ENCODE data around the gene ADGRD1.
"Not testable (repeated sequence)": the region's sequence is repeated elsewhere in the genome, so short reads cannot be mapped to it uniquely, and the experiment has no call there.

The ADGRD1 gene

GRCh38 chr12:130988751-130989150, 35.0 kb downstream of the ADGRD1 start:
- no peak for DNase-seq

GRCh38 chr12:130989391-130989790, 35.7 kb downstream of the ADGRD1 start:
- DNase-seq = no peak

GRCh38 chr12:130990034-130990433, 36.3 kb downstream of the ADGRD1 start:
- DNase-seq = no peak

DNA sequence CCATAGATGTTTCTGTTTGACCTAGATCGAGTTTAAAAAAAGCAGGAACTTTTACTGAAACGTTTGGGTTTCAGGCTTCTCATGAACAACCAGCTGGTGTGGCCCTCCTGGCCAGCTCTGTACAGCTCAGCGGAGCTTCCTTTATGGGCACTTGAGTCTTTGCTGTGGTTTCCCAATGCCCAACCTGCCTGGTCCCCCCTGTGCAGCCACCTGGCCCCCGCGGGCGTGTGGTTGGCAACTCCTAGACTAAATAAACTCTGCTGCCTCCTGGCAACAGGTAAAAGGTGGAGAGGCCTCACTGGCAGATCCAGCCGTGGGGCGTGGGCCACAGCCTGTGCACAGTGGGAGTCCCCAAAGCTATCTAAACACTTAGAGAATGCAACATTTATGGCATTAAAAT, 38.7 kb downstream of the ADGRD1 start:
- no peak for DNase-seq

DNA sequence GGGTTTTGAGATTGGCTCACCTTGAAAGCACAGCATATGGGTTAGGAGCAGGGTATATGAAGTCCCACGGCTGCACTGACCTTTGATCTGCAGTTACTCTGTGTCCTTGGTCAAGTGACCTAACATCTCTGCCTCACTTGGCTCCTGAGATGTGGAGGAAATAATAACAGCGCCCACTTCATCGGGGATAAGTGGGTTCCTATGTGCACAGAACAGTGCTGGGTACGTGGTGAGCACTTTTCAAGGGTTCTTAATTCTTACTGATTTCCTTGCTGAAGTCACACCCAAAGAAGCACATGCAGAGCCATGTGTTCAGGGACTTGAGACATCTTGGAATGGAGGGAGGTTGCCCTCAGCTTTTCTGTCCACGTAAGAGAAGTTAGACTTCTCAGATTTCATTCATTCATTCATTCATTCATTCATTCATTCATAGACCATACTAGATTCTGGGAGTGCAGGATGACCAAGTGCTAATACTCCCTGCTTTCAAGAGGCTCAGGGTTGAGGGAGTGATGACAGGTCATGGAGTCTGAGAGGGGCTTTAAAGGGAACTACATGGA, 39.4 kb downstream of the ADGRD1 start:
- DNase-seq = no peak

DNA sequence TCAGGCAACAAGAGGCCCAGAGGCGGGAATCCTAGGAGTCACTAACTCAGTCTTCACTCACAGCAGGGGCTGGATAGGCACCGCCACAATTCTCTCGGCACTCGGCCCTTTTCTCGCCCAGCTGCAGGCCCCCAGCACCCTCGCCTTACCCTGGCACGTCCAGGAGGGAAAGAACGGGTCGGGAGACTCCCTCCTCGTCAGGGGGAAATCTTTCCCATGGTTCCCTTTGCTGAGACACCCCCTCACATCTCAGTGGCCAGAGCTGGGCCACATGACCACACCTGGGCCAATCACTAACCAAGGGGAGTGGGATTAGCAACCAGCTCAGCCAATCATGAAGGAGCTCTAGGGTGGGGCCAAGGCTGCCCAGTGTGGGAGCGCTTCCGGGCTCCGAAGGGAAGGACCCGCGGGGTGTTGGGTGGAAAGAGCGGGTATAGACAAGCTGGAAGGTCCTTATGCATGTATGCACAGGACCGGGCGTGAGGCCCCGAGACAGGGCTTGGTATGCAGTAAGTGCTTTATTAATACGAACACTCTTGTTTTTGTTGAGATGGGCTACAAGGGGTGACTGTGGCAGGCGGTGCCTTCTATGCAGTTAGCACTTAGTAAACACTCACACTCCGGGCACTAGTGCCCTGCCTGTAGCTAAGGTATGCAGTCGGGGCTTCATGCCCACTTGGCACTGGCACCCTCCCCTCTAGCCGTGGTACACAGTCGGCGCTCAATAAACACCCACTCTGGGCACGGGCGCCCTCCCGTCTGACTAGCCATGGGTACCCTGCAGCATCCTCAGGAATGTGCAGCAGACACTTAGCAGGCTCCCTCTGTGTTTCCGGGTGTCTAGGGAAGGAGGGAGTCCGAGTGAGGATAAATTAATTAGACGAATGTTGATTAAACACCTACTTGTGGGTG, 40.3 kb downstream of the ADGRD1 start:
- no peak for DNase-seq

DNA sequence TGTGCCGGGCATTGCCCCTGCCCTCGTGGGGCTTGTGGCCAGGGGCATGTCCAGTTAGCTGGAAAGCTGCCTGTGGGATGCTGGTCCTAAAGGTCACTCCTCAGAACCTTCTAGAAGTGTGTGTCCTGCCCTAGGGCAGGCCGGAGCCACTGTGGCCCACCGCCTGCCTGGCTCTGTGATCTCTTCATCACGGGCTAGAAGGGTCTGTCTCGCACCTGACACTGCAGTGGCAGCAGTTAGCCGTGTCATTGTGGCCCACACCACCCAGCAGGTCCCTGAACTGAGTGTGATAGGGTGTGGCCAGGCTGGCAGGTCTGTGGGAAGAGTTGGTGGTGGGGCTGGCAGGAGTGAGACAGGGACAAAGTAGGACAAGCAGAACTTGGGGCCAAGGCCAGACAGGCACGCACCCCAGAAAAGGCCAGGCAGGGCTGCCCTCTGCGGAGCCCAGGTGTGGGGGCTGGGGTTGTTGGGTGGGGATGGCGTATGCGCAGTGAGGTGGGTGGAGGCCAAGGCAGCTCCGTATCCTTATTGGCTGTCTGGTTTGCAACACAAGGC, 41.2 kb downstream of the ADGRD1 start:
- no peak for DNase-seq

- DNase-seq = not testable (repeated sequence)
Measured at GRCh38 chr12:130995386-130995969, 41.8 kb downstream of the ADGRD1 start.

DNA sequence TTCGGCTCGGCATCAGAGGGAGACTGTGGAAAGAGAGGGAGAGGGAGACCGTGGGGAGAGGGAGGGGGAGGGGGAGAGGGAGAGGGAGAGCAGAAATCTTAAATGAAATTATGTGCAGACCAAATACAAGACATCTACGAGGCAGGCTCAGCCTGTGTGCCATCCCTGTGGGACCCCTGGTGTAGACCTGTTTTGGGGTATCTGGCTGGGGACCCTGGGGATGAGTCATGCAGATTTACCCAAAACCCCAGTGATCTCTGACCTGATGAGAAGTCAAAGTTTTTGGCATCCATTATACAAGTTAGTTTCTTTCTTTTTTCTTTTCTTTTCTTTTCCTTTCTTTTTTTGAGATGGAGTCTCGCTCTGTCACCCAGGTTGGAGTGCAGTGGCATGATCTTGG, 44.4 kb downstream of the ADGRD1 start:
- no peak for DNase-seq

- DNase-seq = no peak
Measured at GRCh38 chr12:131000000-131000486, 46.3 kb downstream of the ADGRD1 start.

GRCh38 chr12:131001493-131001892, 47.8 kb downstream of the ADGRD1 start:
- DNase-seq = no peak

DNA sequence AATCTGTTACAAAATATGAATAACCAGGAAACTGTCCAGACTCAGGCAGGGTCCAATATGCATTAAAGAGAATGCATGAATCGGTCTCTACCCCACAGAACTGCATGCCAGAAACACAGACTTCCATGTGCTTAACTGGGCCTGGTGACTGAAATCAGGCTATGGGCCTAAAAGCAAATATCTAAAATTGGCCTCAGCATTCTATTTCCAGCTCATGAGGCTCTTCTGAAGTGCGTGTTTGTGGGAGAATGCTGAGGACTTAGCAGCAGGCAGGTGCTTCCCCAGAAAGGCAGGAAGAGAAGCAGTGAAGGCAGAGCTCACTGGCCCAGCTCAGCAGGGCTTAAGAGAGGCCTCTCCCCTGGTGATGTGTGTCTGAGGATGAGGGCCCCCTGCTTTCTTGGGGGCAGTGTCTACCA, 48.5 kb downstream of the ADGRD1 start:
- no peak for DNase-seq

GRCh38 chr12:131003036-131003715, 49.5 kb downstream of the ADGRD1 start:
- no peak for DNase-seq

DNA sequence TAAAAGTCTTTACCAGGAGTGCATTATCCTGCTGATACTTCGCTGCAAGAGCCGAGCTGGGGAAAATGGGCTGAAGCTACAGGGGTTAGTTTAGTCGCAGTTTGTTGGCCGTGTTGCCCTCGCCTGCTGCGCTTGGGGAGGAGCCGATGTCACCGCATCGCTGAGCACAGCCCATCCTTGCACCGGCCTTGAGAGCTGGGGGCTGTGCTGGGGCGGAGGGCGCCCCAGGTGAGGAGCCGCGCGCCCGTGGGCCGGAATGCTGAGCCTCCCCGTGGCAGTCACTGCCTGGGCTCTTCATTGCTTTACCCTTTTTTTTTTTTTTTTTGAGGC, 50.0 kb downstream of the ADGRD1 start:
- DNase-seq = no peak

- no peak for DNase-seq
Measured at GRCh38 chr12:131004166-131004565, 50.5 kb downstream of the ADGRD1 start.

DNA sequence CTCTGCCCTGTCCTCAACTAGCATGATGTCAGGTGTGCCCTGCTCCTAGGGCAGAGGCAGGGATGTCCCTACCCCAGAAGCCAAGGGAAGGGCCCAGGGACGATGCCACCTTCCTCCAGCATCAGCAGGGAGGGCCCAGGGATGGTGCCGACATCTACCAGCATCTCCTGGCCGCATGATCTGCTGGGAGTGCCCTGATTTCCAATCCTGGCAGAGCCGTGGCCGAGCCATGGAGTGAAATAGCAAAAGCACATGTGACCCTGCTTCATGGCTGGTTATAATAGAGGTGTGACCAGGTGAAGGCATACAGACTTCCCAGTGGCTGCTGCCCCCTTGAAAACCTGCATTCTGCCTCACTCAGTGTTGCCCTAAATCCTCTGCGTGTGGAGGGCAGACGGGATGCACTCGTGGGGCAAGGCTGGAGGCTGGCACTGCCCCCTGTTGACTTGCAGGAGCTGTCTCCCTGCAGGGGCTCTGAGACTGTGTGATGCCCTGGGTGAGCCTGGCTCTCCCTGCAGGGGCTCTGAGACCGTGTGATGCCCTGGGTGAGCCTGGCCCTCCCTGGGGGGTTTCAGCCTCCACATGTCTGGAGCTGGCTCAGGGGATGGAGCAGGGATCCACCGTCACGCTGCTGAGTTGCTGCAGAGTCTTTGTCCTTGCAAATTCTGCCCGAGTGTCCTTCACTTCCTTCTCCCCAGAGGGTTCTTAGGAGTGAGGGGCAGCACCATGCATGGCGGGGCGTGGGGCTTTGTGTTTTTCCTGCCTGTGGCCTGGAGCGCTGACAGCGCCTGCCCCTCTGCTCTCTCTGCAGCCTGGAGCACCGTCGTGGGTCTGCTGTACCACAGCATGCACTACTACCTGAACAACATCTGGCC, 51.7 kb downstream of the ADGRD1 start:
- DNase-seq = no peak

DNA sequence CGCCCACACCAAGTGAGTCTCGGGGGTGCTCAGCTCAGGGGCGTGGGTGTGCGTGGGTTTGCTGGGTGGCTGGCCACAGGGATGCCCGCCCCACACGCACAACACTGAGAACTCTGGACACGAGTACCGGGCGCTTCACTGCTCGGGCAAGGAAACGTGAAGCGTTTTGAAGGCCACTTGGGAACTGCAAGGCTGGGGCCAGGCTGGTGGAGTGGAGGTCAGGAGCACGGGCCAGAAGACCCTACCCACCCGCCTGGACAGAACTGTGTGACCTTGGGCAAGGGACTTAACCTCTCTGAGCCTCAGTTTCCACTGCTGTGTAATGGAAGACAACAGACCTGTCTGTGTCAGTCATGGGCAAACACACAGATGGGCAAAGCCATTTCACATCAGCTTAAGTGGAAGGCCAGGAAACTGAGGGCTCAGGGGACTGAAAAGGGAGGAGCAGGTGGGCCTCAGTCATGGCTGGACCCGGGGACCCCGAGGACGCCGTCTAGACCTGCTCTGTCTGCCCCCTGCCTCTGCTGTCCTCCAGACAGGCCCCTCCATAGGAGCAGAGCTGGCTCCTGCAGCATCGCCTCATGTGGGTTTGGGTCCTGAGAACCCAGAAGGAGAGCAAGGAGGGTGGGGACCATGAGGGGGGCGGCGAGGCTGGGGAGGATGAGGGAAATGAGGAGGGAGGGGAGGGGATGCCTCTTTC, 52.5 kb downstream of the ADGRD1 start:
- no peak for DNase-seq

DNA sequence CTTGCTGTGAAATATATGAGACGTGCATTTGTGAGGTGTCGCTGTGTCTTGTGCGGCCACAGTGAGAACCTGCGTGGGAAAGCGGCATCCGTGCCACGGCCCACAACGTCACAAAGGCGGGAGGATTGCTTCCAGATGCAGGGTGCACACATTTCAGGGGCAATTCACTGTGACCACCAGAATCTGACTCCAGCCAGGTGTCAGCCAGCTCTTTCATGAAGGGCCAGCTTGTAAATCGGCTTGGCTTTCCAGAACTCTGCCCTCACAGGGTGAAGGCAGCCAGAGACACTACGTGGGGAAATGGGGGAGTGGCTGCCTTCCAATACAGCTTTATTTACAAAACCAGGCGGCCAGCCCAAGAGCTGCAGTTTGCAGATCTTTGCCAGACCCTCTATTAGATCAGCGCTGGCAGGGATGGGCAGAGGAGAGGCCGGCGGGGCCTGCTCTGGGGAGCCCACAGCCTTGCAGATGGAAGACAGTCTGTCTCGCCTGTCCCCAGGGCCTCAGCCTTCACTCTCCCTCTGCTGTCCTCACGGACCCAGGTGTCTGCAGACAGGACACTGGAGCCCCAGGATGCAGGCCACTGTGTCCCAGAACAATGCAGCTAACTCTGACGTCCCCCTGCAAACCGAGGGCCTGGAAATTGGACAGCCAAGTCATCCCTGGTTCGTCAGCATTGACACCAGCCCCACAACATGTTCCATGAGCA, 53.5 kb downstream of the ADGRD1 start:
- no peak for DNase-seq

DNA sequence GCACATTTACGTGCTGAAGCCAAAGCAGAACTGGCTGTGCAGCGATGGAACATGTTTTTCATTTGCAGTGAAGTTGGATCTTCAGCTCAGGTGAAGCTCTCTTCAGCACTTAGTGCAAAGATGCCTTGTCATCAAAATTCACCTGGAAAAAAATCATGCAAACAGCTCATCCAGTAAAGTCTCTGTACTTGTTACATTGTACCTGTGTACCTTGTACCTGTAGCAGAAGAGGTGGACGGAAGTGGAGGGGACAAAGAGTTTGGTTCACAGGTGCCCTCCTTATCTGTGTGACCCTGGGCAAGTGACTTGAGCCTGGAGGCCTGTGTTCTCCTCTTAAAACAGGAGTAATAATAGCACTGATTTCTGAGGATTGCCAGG, 54.0 kb downstream of the ADGRD1 start:
- DNase-seq = no peak

- no peak for DNase-seq
Measured at GRCh38 chr12:131008131-131008912, 54.6 kb downstream of the ADGRD1 start.
